ENCODE results near the gene PMAIP1. TPM values are rescaled to one million over a fixed set of nuclear protein-coding genes. Genes with fewer than 3 reads are reported as not detected.

The PMAIP1 gene
- total RNA-seq, 6 experiments from 2014 or later, result 4.6 to 10.1 (median 5.9) TPM

DNA sequence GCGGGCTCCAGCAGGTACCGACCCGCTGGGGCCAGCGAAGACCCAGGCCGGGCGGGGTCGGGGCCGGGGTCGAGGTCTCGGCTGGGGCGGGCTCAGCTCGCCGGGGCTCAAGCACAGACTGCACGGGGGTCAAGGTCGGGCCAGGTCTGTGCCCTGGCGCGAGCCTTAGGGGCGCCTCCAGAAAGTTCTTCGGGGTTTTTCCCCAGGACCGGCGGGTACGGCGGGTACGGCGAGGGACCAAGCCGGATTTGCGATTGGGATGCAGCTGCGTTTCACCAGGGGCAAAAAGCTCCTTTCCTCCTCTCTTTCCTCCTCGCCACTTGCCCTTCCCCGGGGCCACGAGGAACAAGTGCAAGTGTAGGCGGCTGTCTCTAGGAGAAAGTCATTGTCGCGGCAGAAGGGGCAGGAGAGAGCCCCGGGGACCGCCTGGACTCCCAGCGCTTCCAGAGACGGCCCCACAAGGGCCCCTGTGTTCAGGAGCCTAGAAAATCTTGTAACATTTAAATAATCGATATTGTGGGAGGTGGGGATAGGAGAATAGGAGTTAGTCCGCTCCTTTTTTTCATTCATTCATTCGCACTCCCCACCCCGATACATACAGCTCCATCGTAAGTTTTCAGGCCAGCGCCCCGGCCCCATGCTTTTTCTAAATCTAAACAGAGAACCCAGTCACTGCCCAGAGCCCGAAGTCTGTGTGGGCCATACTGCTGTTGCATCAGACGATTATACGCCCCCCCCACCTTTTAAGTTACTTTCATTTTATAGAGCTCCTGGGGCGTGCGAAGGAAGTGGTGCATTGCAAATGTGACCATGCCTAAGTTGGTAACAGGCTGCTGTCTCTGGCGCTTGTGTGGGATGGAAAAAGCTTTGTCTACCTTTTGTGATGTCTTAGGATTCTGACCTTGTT lies 679 bp downstream of the PMAIP1 start:
- no peaks in the 10 kb centered on the region for H3K9me3 Mint-ChIP-seq
- no peak for TF ChIP-seq CTCF (IDR thresholded peaks at IDR 0.05)

GRCh38 chr18:59902131-59902992 lies 2.6 kb downstream of the PMAIP1 start:
- peak overlapping the region; percentile 91 for H3K4me3 Mint-ChIP-seq
- no peak for TF ChIP-seq CTCF (IDR thresholded peaks at IDR 0.05)
- peaks cover 3% of the 10 kb centered on the region for H3K27me3 Mint-ChIP-seq (ENCODE audit: insufficient read depth)
- peak; percentile 76 for DNase-seq
- H3K36me3 Mint-ChIP-seq (ENCODE audit: low read depth), result peaks cover 26% of the 10 kb centered on the region
- peak overlapping the region; percentile 74; the same call in 1 of the 2 replicates for H3K27ac Mint-ChIP-seq
- no peaks in the 10 kb centered on the region for H3K9me3 Mint-ChIP-seq
- H3K4me1 Mint-ChIP-seq (ENCODE audit: low read depth), result peaks cover 78% of the 10 kb centered on the region

More for the DNA sequence above, 679 bp downstream of the PMAIP1 start:
- Mint-ChIP-seq H3K4me1 (ENCODE audit: low read depth) (peaks cover 63% of the 10 kb centered on the region), H3K36me3 (ENCODE audit: low read depth) (peaks cover 26% of the 10 kb centered on the region), H3K27ac (peak overlapping the region; percentile 74), H3K4me3 (peak overlapping the region; percentile 91), H3K27me3 (ENCODE audit: insufficient read depth) (peaks cover 3% of the 10 kb centered on the region)
- DNase-seq, result peak; percentile 39

DNA sequence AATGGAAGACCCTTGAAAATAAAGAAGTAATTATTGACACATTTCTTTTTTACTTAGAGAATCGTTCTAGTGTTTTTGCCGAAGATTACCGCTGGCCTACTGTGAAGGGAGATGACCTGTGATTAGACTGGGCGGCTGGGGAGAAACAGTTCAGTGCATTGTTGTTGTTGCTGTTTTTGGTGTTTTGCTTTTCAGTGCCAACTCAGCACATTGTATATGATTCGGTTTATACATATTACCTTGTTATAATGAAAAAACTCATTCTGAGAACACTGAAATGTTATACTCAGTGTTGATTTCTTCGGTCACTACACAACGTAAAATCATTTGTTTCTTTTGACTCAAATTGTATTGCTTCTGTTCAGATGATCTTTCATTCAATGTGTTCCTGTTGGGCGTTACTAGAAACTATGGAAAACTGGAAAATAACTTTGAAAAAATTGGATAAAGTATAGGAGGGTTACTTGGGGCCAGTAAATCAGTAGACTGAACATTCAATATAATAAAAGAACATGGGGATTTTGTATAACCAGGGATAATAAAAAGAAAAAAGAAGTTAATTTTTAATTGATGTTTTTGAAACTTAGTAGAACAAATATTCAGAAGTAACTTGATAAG lies 3.3 kb downstream of the PMAIP1 start:
- no peak for DNase-seq
- Mint-ChIP-seq H3K27ac (no peak overlapping the region), H3K4me1 (ENCODE audit: low read depth) (peaks cover 74% of the 10 kb centered on the region), H3K27me3 (ENCODE audit: insufficient read depth) (peaks cover 3% of the 10 kb centered on the region), H3K9me3 (no peaks in the 10 kb centered on the region), H3K36me3 (ENCODE audit: low read depth) (peaks cover 20% of the 10 kb centered on the region), H3K4me3 (no peak overlapping the region; the same call in 1 of the 2 replicates)
- no peak for TF ChIP-seq CTCF (IDR thresholded peaks at IDR 0.05)

GRCh38 chr18:59904011-59904601 lies 4.3 kb downstream of the PMAIP1 start:
- Mint-ChIP-seq H3K4me3 (peak overlapping the region; percentile 34), H3K27ac (peak overlapping the region; percentile 89), H3K9me3 (no peaks in the 10 kb centered on the region), H3K36me3 (ENCODE audit: low read depth) (peaks cover 15% of the 10 kb centered on the region), H3K27me3 (ENCODE audit: insufficient read depth) (peaks cover 3% of the 10 kb centered on the region), H3K4me1 (ENCODE audit: low read depth) (peaks cover 78% of the 10 kb centered on the region)
- no peak for TF ChIP-seq CTCF (IDR thresholded peaks at IDR 0.05)
- DNase-seq, result no peak

GRCh38 chr18:59905686-59906091 lies 5.9 kb downstream of the PMAIP1 start:
- peaks cover 84% of the 10 kb centered on the region for H3K4me1 Mint-ChIP-seq (ENCODE audit: low read depth)

More at GRCh38 chr18:59905686-59906091, 5.9 kb downstream of the PMAIP1 start:
- Mint-ChIP-seq H3K36me3 (ENCODE audit: low read depth) (peaks cover 12% of the 10 kb centered on the region; the same call in 1 of the 2 replicates), H3K4me3 (no peak overlapping the region), H3K27ac (no peak overlapping the region), H3K9me3 (no peaks in the 10 kb centered on the region), H3K27me3 (ENCODE audit: insufficient read depth) (peaks cover under 1% of the 10 kb centered on the region; the same call in 1 of the 2 replicates)
- no peak for DNase-seq
- TF ChIP-seq CTCF (IDR thresholded peaks at IDR 0.05), result no peak
